Left lobe of liver (tissue), 1 donor: ENCODE measurements around the gene PPP2R5E. TPM values are rescaled to one million over a fixed set of nuclear protein-coding genes. Genes with fewer than 3 reads are reported as not detected.

Source experiments
- total RNA-seq: library from RNA; stranded (reverse); gene quantifications from one replicate; pipeline ENCODE4 v1.2.1, GENCODE V29; 2021
- donor health status: DM: no; HTN: yes; CAD: no.

PPP2R5E gene
- total RNA-seq, 1 donor from 2014 or later, result 13.7 TPM

Other genes starting within 250 kb of the PPP2R5E start
- not detected for gene GPHB5, start 224.4 kb downstream of the PPP2R5E start, total RNA-seq
- 6.1 TPM for gene WDR89, start 98.5 kb upstream of the PPP2R5E start, total RNA-seq
- 15.5 TPM for gene SGPP1, start 184.7 kb upstream of the PPP2R5E start, total RNA-seq